Activated T-cell treated with anti-CD3 and anti-CD28 coated beads, Interleukin-2, amount 50 U/mL, for 1 hour (primary cell): ENCODE results near the gene RPS6KB1.
"Not testable (repeated sequence)": the region's sequence is repeated elsewhere in the genome, so short reads cannot be mapped to it uniquely, and the experiment has no call there.

Experiments
- DNase-seq: peaks from one replicate; pipeline ENCODE4 v3.0.0-alpha.2; 2020

The RPS6KB1 gene

GRCh38 chr17:59892924-59893675 lies at the start of gene RPS6KB1, which contains the start of gene TUBD1:
Gene RPS6KB1 (plus strand): TSS chr17:59893121. CDS start chr17:59893185, 64 bp downstream.
Gene TUBD1 (minus strand): TSS chr17:59892943. CDS start chr17:59891002, 1,941 bp downstream.
- DNase-seq: peak; percentile 96

GRCh38 chr17:59844884-59845594 lies 47.9 kb upstream of the RPS6KB1 start:
- no peak for DNase-seq

- no peak for DNase-seq
Observed at GRCh38 chr17:59845595-59846393, 47.1 kb upstream of the RPS6KB1 start.

GRCh38 chr17:59846394-59847165 lies 46.3 kb upstream of the RPS6KB1 start:
- no peak for DNase-seq

GRCh38 chr17:59848385-59848668 lies 44.6 kb upstream of the RPS6KB1 start:
- no peak for DNase-seq

GRCh38 chr17:59848778-59849177 lies 44.1 kb upstream of the RPS6KB1 start:
- no peak for DNase-seq

GRCh38 chr17:59850311-59850710 lies 42.6 kb upstream of the RPS6KB1 start:
- DNase-seq: not testable (repeated sequence)

GRCh38 chr17:59851439-59852375 lies 41.2 kb upstream of the RPS6KB1 start:
- DNase-seq: no peak

- DNase-seq: not testable (repeated sequence)
Observed at GRCh38 chr17:59852847-59853167, 40.1 kb upstream of the RPS6KB1 start.

- peak; percentile 51 for DNase-seq
Observed at GRCh38 chr17:59853168-59853918, 39.6 kb upstream of the RPS6KB1 start.

- not testable (repeated sequence) for DNase-seq
Observed at GRCh38 chr17:59853919-59854729, 38.8 kb upstream of the RPS6KB1 start.

- no peak for DNase-seq
Observed at GRCh38 chr17:59856859-59857794, 35.8 kb upstream of the RPS6KB1 start.

GRCh38 chr17:59858167-59858816 lies 34.6 kb upstream of the RPS6KB1 start:
- DNase-seq: no peak

GRCh38 chr17:59858932-59859331 lies 34.0 kb upstream of the RPS6KB1 start:
- DNase-seq: no peak

- no peak for DNase-seq
Observed at GRCh38 chr17:59859444-59860025, 33.4 kb upstream of the RPS6KB1 start.

GRCh38 chr17:59863616-59864015 lies 29.3 kb upstream of the RPS6KB1 start:
- no peak for DNase-seq

- no peak for DNase-seq
Observed at GRCh38 chr17:59869941-59870218, 23.0 kb upstream of the RPS6KB1 start.

GRCh38 chr17:59870482-59870881 lies 22.4 kb upstream of the RPS6KB1 start:
- no peak for DNase-seq
